Thymus (tissue), 11 donors: Measurements from ENCODE around the gene ATXN2. TPM values are rescaled to one million over a fixed set of nuclear protein-coding genes. Genes with fewer than 3 reads are reported as not detected.

Source experiments
- DNase-seq, 9 donors: peaks; one replicate each; pipeline ENCODE4 v3.0.0-alpha.2; 2013; ENCODE audit warnings: low spot score in 9 of 9, low read depth in 6 of 9, missing footprints in 1 of 9
- H3K27ac ChIP-seq, 2 donors: one replicate each; pipeline ENCODE4 v1.5.1; 2013; ENCODE audit warnings: control low read depth in 1 of 2, low read depth in 1 of 2, low read length in 1 of 2, mild to moderate bottlenecking in 1 of 2, moderate library complexity in 1 of 2
- H3K27me3 ChIP-seq, 2 donors: one replicate each; pipeline ENCODE4 v1.5.1; 2013; ENCODE audit warnings: low read length in 1 of 2; ENCODE audit not compliant: control insufficient read depth in 2 of 2, insufficient read depth in 1 of 2
- H3K36me3 ChIP-seq, 2 donors: one replicate each; pipeline ENCODE4 v1.5.1; 2013; ENCODE audit warnings: low read length in 1 of 2, mild to moderate bottlenecking in 1 of 2, moderate library complexity in 1 of 2; ENCODE audit not compliant: control insufficient read depth in 2 of 2, insufficient read depth in 2 of 2
- H3K4me1 ChIP-seq, 2 donors: one replicate each; pipeline ENCODE4 v1.5.1; 2013; ENCODE audit warnings: low read length in 2 of 2; ENCODE audit not compliant: control insufficient read depth in 2 of 2, insufficient read depth in 2 of 2
- H3K4me3 ChIP-seq, 2 donors: one replicate each; pipeline ENCODE4 v1.5.1; 2013; ENCODE audit warnings: low read length in 2 of 2, control low read depth in 1 of 2, mild to moderate bottlenecking in 1 of 2
- H3K9me3 ChIP-seq, 2 donors: one replicate each; pipeline ENCODE4 v1.5.1; 2013; ENCODE audit warnings: low read length in 1 of 2, mild to moderate bottlenecking in 1 of 2; ENCODE audit not compliant: control insufficient read depth in 2 of 2, insufficient read depth in 1 of 2
- WGBS: extraction: QIAGEN DNeasy Blood & Tissue Kit; methylation state at CpG from one replicate; pipeline ENCODE4 v1.1.7; 2013; 5-methylcytosine and 5-hydroxymethylcytosine counted together
- polyA plus RNA-seq: library from polyadenylated mRNA; stranded (reverse); fragments of 200-250 nt; gene quantifications from one replicate; pipeline ENCODE4 v1.2.3, GENCODE V29; 2013
- total RNA-seq: library from RNA; stranded (reverse); fragments of 120-200 nt; gene quantifications from one replicate; pipeline ENCODE4 v1.2.4, GENCODE V29; 2013
- donor health status: healthy.

The ATXN2 gene
- total and polyA plus RNA-seq, 2 donors, result 11.8 to 19.7 TPM

- H3K4me3 ChIP-seq, result no peak overlapping the region
- H3K9me3 ChIP-seq, result no peaks in the 10 kb centered on the region
- peaks cover 2 to 7% of the 10 kb centered on the region in 2 donors for H3K36me3 ChIP-seq
- 91% methylated on average over 11 of the region's 11 CpGs for WGBS
- no peak overlapping the region for H3K27ac ChIP-seq
- no peak for DNase-seq
- peaks cover 24 to 63% of the 10 kb centered on the region in 2 donors for H3K4me1 ChIP-seq
- H3K27me3 ChIP-seq, result peaks cover 0 to 10% of the 10 kb centered on the region in 2 donors
These were observed 172.6 kb downstream of the ATXN2 start for GRCh38 chr12:111426344-111427185.

GRCh38 chr12:111425655-111426054, 173.5 kb downstream of the ATXN2 start:
- Histone ChIP-seq H3K4me3 (no peak overlapping the region), H3K9me3 (no peaks in the 10 kb centered on the region), H3K27me3 (peaks cover 0 to 10% of the 10 kb centered on the region in 2 donors), H3K27ac (no peak overlapping the region), H3K4me1 (peaks cover 19 to 54% of the 10 kb centered on the region in 2 donors), H3K36me3 (peaks cover 7 to 14% of the 10 kb centered on the region in 2 donors)
- 82% methylated on average over 8 of the region's 8 CpGs for WGBS
- no peak for DNase-seq

- DNase-seq, result no peak
- peaks cover 15 to 18% of the 10 kb centered on the region in 2 donors for H3K36me3 ChIP-seq
- H3K27ac ChIP-seq, result no peak overlapping the region
- no peaks in the 10 kb centered on the region for H3K9me3 ChIP-seq
- WGBS, result 97% methylated on average over 6 of the region's 6 CpGs
- no peak overlapping the region for H3K4me3 ChIP-seq
- H3K27me3 ChIP-seq, result peaks cover 0 to 5% of the 10 kb centered on the region in 2 donors
- H3K4me1 ChIP-seq, result peaks cover 11 to 46% of the 10 kb centered on the region in 2 donors
These were observed 174.3 kb downstream of the ATXN2 start for GRCh38 chr12:111424793-111425251.

GRCh38 chr12:111424189-111424792, 174.8 kb downstream of the ATXN2 start:
- no peak for DNase-seq
- 72% methylated on average over 11 of the region's 11 CpGs for WGBS
- Histone ChIP-seq H3K4me1 (peaks cover 7 to 40% of the 10 kb centered on the region in 2 donors), H3K4me3 (no peak overlapping the region), H3K9me3 (no peaks in the 10 kb centered on the region), H3K27me3 (no peaks in the 10 kb centered on the region), H3K36me3 (peaks cover 20 to 24% of the 10 kb centered on the region in 2 donors), H3K27ac (no peak overlapping the region)

GRCh38 chr12:111420494-111420893, 178.6 kb downstream of the ATXN2 start:
- Histone ChIP-seq H3K27ac (no peak overlapping the region), H3K36me3 (peaks cover 21 to 40% of the 10 kb centered on the region in 2 donors), H3K27me3 (no peaks in the 10 kb centered on the region), H3K4me3 (no peak overlapping the region), H3K9me3 (no peaks in the 10 kb centered on the region), H3K4me1 (peaks cover 0 to 6% of the 10 kb centered on the region in 2 donors)
- no peak for DNase-seq
- 91% methylated on average over 7 of the region's 7 CpGs for WGBS

- Histone ChIP-seq H3K4me3 (no peak overlapping the region), H3K4me1 (peaks cover 0 to 6% of the 10 kb centered on the region in 2 donors), H3K36me3 (peaks cover 21 to 39% of the 10 kb centered on the region in 2 donors), H3K27ac (no peak overlapping the region), H3K9me3 (no peaks in the 10 kb centered on the region), H3K27me3 (no peaks in the 10 kb centered on the region)
- DNase-seq, result no peak
- WGBS, result 99% methylated on average over 5 of the region's 5 CpGs
These were observed 179.3 kb downstream of the ATXN2 start for GRCh38 chr12:111419784-111420183.

- Histone ChIP-seq H3K4me1 (peaks cover 0 to 3% of the 10 kb centered on the region in 2 donors), H3K9me3 (no peaks in the 10 kb centered on the region), H3K27ac (no peak overlapping the region), H3K27me3 (no peaks in the 10 kb centered on the region), H3K4me3 (no peak overlapping the region), H3K36me3 (peaks cover 21 to 32% of the 10 kb centered on the region in 2 donors)
- WGBS, result 98% methylated on average over 30 of the region's 30 CpGs
- no peak for DNase-seq
These were observed 180.6 kb downstream of the ATXN2 start for GRCh38 chr12:111418594-111418880.

- Histone ChIP-seq H3K27me3 (no peaks in the 10 kb centered on the region), H3K27ac (no peak overlapping the region), H3K9me3 (no peaks in the 10 kb centered on the region), H3K36me3 (peaks cover 21 to 32% of the 10 kb centered on the region in 2 donors), H3K4me1 (peaks cover 0 to 9% of the 10 kb centered on the region in 2 donors), H3K4me3 (no peak overlapping the region)
- DNase-seq, result no peak
- WGBS, result over 99% methylated on average over 67 of the region's 67 CpGs
These were observed 181.1 kb downstream of the ATXN2 start for GRCh38 chr12:111417784-111418593.
